CD8-positive, alpha-beta memory T cell (primary cell): ENCODE data around the gene MAPKAPK2. TPM values are rescaled to one million over a fixed set of nuclear protein-coding genes. Genes with fewer than 3 reads are reported as not detected.
A peak's percentile ranks its signal among the peaks of the same experiment; 100 is the strongest.
"Not testable (repeated sequence)": the region's sequence is repeated elsewhere in the genome, so short reads cannot be mapped to it uniquely, and the experiment has no call there.

ENCODE experiments used
- CTCF ChIA-PET: fragments of 350-600 bp; sonication (Branson Sonifier 250); formaldehyde crosslinking; loops from one replicate; lab custom pipeline; 2021; ENCODE audit warnings: antibody characterized with exemption; lab: Charles Lee
- POLR2A ChIA-PET: fragments of 350-600 bp; sonication (Branson Sonifier 250); formaldehyde crosslinking; loops from one replicate; lab custom pipeline; 2021; ENCODE audit warnings: antibody characterized with exemption; lab: Charles Lee
- DNase-seq, 5 donors: peaks; one replicate each; pipeline versions ENCODE4 v3.0.0 to v3.0.0-alpha.2; 2020 to 2022; ENCODE audit warnings: mixed read lengths in 1 of 5
- H3K27ac ChIP-seq: one replicate; pipeline ENCODE4 v1.7.0; 2013; ENCODE audit warnings: low read depth, mild to moderate bottlenecking, low read length, moderate library complexity
- H3K27me3 ChIP-seq: 2 replicates; pipeline ENCODE4 v1.7.0; 2013; ENCODE audit warnings: low read length, mild to moderate bottlenecking; ENCODE audit not compliant: insufficient read depth, poor library complexity, severe bottlenecking
- H3K36me3 ChIP-seq: 2 replicates; pipeline ENCODE4 v1.7.0; 2013; ENCODE audit warnings: mild to moderate bottlenecking, low read length, moderate library complexity; ENCODE audit not compliant: insufficient read depth
- H3K4me1 ChIP-seq: 2 replicates; pipeline ENCODE4 v1.7.0; 2013; ENCODE audit warnings: mild to moderate bottlenecking, low read length, moderate library complexity; ENCODE audit not compliant: insufficient read depth
- H3K4me3 ChIP-seq: 2 replicates; pipeline ENCODE4 v1.7.0; 2013; ENCODE audit warnings: mild to moderate bottlenecking, low read length
- H3K9me3 ChIP-seq: 2 replicates; pipeline ENCODE4 v1.7.0; 2013; ENCODE audit warnings: mild to moderate bottlenecking, low read length
- H3K27ac Mint-ChIP-seq, 8 donors: one replicate each; pipeline ENCODE4 v1.8.0; 2020 to 2021; ENCODE audit warnings: mixed read lengths in 8 of 8, mild to moderate bottlenecking in 6 of 8, inconsistent platforms in 3 of 8, moderate library complexity in 3 of 8
- H3K27me3 Mint-ChIP-seq, 2 donors: one replicate each; pipeline ENCODE4 v1.8.0; 2020 to 2021; ENCODE audit warnings: mixed read lengths in 2 of 2, mild to moderate bottlenecking in 1 of 2, moderate library complexity in 1 of 2
- H3K36me3 Mint-ChIP-seq, 3 donors: one replicate each; pipeline ENCODE4 v1.8.0; 2020 to 2021; ENCODE audit warnings: mixed read lengths in 3 of 3, inconsistent platforms in 1 of 3, mild to moderate bottlenecking in 1 of 3
- H3K4me1 Mint-ChIP-seq, 3 donors: one replicate each; pipeline ENCODE4 v1.8.0; 2020 to 2021; ENCODE audit warnings: mixed read lengths in 3 of 3, inconsistent platforms in 1 of 3, mild to moderate bottlenecking in 1 of 3
- H3K4me3 Mint-ChIP-seq, 7 donors: one replicate each; pipeline ENCODE4 v1.8.0; 2020 to 2021; ENCODE audit warnings: mixed read lengths in 7 of 7, mild to moderate bottlenecking in 6 of 7, moderate library complexity in 4 of 7, inconsistent platforms in 2 of 7
- H3K9me3 Mint-ChIP-seq, 5 donors: one replicate each; pipeline ENCODE4 v1.8.0; 2020 to 2022; ENCODE audit warnings: mixed read lengths in 5 of 5, mild to moderate bottlenecking in 3 of 5, moderate library complexity in 2 of 5, inconsistent platforms in 1 of 5
- polyA plus RNA-seq: library from polyadenylated mRNA; unstranded; fragments of 300-500 nt; fragmentation: Illumina TruSeq; gene quantifications from one replicate; pipeline ENCODE4 v1.2.3, GENCODE V29; 2021
- total RNA-seq, 2 experiments: library from RNA; stranded (reverse); gene quantifications; one replicate each; pipeline ENCODE4 v1.2.3, GENCODE V29; 2021

MAPKAPK2 gene
- total and polyA plus RNA-seq, 3 experiments from 2014 or later: 5.0 to 79.1 (median 78.4) TPM

DNA sequence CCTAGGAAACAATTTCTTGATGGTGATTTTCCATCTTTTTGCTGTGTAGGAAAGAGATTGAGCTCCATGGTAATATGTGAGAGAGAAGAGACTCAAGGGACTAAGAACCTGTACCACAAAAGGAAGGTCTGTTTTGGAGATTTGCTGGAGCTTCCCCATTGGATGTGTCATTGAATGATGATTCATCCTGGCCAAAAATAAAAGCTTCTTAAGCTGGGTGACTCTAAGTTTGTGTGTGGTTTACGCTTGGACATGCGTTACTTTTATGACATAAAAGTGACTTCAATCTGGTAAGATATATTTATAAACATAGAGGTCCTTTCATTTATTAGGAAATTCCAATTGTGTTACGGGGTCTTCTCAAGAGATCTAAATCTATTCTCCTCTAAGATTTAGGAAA, 68.4 kb downstream of the MAPKAPK2 start:
- H3K4me3 Mint-ChIP-seq: no peak overlapping the region
- Histone ChIP-seq H3K27ac (no peak overlapping the region), H3K4me1 (peaks cover 22% of the 10 kb centered on the region), H3K27me3 (no peaks in the 10 kb centered on the region), H3K9me3 (no peaks in the 10 kb centered on the region), H3K36me3 (no peaks in the 10 kb centered on the region), H3K4me3 (no peak overlapping the region)
- H3K27ac Mint-ChIP-seq: peak overlapping the region in 1 of 8 donors; percentile 59
- peaks cover 0 to 5% of the 10 kb centered on the region in 2 donors for H3K27me3 Mint-ChIP-seq
- no peaks in the 10 kb centered on the region for H3K9me3 Mint-ChIP-seq
- CTCF ChIA-PET: interaction anchor here (1.1 kb wide), 1 partner anchor 26 kb away, joined by 4 read pairs; no protein-coding TSS in a partner anchor
- POLR2A ChIA-PET: interaction anchor here (0.8 kb wide), 1 partner anchor 165 kb away, joined by 4 read pairs; no protein-coding TSS in a partner anchor
- DNase-seq: no peak
- H3K36me3 Mint-ChIP-seq: peaks cover 0 to 13% (median 0%) of the 10 kb centered on the region in 3 donors
- H3K4me1 Mint-ChIP-seq: peaks cover 22 to 28% (median 24%) of the 10 kb centered on the region in 3 donors

GRCh38 chr1:206754011-206754410, 69.3 kb downstream of the MAPKAPK2 start:
- Mint-ChIP-seq H3K36me3 (peaks cover 0 to 13% (median 0%) of the 10 kb centered on the region in 3 donors), H3K4me1 (peaks cover 16 to 24% (median 22%) of the 10 kb centered on the region in 3 donors), H3K4me3 (no peak overlapping the region), H3K27ac (peak overlapping the region in 2 of 8 donors; percentile 39 to 75), H3K27me3 (peaks cover 0 to 5% of the 10 kb centered on the region in 2 donors), H3K9me3 (no peaks in the 10 kb centered on the region)
- Histone ChIP-seq H3K27ac (no peak overlapping the region), H3K9me3 (no peaks in the 10 kb centered on the region), H3K4me1 (peaks cover 31% of the 10 kb centered on the region), H3K4me3 (no peak overlapping the region), H3K27me3 (no peaks in the 10 kb centered on the region), H3K36me3 (no peaks in the 10 kb centered on the region)
- ChIA-PET CTCF (no interaction called here), POLR2A (no interaction called here)
- no peak for DNase-seq

DNA sequence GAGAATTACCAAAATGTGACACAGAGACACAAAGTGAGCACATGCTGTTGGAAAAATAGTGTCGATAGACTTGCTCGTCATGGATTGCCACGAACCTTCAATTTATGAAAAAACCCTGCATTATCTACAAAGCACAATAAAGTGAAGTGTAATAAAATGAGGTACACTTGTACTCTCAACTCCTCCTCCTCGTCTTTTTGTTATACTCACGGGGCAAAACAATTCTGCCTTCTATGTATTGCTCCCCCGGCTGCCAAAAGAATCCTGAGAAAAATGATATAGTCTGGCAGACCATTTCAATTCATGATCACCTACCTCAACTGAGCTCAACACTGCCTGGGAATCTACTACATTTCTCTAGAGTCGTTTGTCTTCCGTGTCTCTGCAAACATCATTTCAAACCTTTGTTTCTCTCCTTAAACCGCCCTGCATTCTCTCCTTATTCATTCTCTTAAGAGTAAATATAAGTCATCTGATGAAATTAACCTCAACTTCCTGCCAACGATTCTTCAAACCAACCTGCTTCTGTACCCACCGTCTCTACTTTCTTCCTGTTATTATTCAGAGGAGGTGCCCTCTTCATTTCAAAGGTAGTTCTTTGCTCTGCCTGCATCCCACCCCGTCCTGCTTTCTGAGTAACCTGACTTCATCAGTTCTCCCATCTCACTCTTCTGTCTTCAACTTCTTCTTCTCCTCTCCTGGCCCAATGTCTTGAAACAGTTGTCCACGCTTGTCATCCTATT, 73.0 kb downstream of the MAPKAPK2 start:
- Mint-ChIP-seq H3K27ac (no peak overlapping the region), H3K4me3 (no peak overlapping the region), H3K4me1 (peaks cover 24 to 30% (median 29%) of the 10 kb centered on the region in 3 donors), H3K36me3 (peaks cover 0 to 13% (median 0%) of the 10 kb centered on the region in 3 donors), H3K9me3 (no peaks in the 10 kb centered on the region), H3K27me3 (peaks cover 0 to 5% of the 10 kb centered on the region in 2 donors)
- Histone ChIP-seq H3K9me3 (no peaks in the 10 kb centered on the region), H3K4me3 (peak overlapping the region; percentile 20), H3K4me1 (peaks cover 36% of the 10 kb centered on the region), H3K27ac (no peak overlapping the region), H3K27me3 (no peaks in the 10 kb centered on the region), H3K36me3 (no peaks in the 10 kb centered on the region)
- POLR2A ChIA-PET: interaction anchor here (2.9 kb wide), 1 partner anchor 12 kb away, joined by 13 read pairs; no protein-coding TSS in a partner anchor
- CTCF ChIA-PET: interaction anchor here (1.4 to 5.3 kb wide), 4 partner anchors 10 to 164 kb away, joined by 3 to 28 read pairs (median 4); partner anchors contain the start of gene FCMR
- peak in 2 of 5 donors; percentile 71 to 81 for DNase-seq

- no peaks in the 10 kb centered on the region for H3K9me3 ChIP-seq
- no peaks in the 10 kb centered on the region for H3K27me3 ChIP-seq
- DNase-seq: no peak
- no peak overlapping the region for H3K4me3 Mint-ChIP-seq
- H3K27me3 Mint-ChIP-seq: no peaks in the 10 kb centered on the region
- peaks cover 43% of the 10 kb centered on the region for H3K4me1 ChIP-seq
- H3K36me3 Mint-ChIP-seq: no peaks in the 10 kb centered on the region
- no peaks in the 10 kb centered on the region for H3K9me3 Mint-ChIP-seq
- CTCF ChIA-PET: interaction anchor here (1.0 to 5.3 kb wide), 8 partner anchors 9 to 173 kb away, joined by 3 to 28 read pairs (median 5); partner anchors contain the start of genes IL10 and IL19
- no peak overlapping the region for H3K4me3 ChIP-seq
- POLR2A ChIA-PET: interaction anchor here (0.6 kb wide), 1 partner anchor 15 kb away, joined by 4 read pairs; no protein-coding TSS in a partner anchor
- peaks cover 17 to 36% (median 32%) of the 10 kb centered on the region in 3 donors for H3K4me1 Mint-ChIP-seq
- H3K27ac Mint-ChIP-seq: no peak overlapping the region
- no peak overlapping the region for H3K27ac ChIP-seq
- H3K36me3 ChIP-seq: no peaks in the 10 kb centered on the region
Observed at GRCh38 chr1:206760590-206760989, 75.9 kb downstream of the MAPKAPK2 start.

GRCh38 chr1:206761159-206761768, 76.6 kb downstream of the MAPKAPK2 start:
- Mint-ChIP-seq H3K4me1 (peaks cover 20 to 42% (median 39%) of the 10 kb centered on the region in 3 donors), H3K4me3 (no peak overlapping the region), H3K36me3 (no peaks in the 10 kb centered on the region), H3K27me3 (no peaks in the 10 kb centered on the region), H3K9me3 (no peaks in the 10 kb centered on the region), H3K27ac (peak overlapping the region in 1 of 8 donors; percentile 51)
- no peaks in the 10 kb centered on the region for H3K9me3 ChIP-seq
- H3K27me3 ChIP-seq: no peaks in the 10 kb centered on the region
- H3K36me3 ChIP-seq: no peaks in the 10 kb centered on the region
- no peak for DNase-seq
- POLR2A ChIA-PET: no interaction called here
- CTCF ChIA-PET: interaction anchor here (1.0 to 5.3 kb wide), 7 partner anchors 8 to 172 kb away, joined by 3 to 28 read pairs (median 6); partner anchors contain the start of genes IL10 and IL19
- H3K4me3 ChIP-seq: no peak overlapping the region
- no peak overlapping the region for H3K27ac ChIP-seq
- H3K4me1 ChIP-seq: peaks cover 45% of the 10 kb centered on the region

- POLR2A ChIA-PET, H3K36me3 ChIP-seq, H3K27me3 ChIP-seq, DNase-seq, H3K36me3 Mint-ChIP-seq, H3K4me3 ChIP-seq, H3K27ac ChIP-seq, H3K4me3 Mint-ChIP-seq, H3K27ac Mint-ChIP-seq, H3K27me3 Mint-ChIP-seq, H3K9me3 ChIP-seq, H3K9me3 Mint-ChIP-seq: not testable (repeated sequence)
- H3K4me1 Mint-ChIP-seq: peaks cover 25 to 56% (median 52%) of the 10 kb centered on the region in 3 donors
- H3K4me1 ChIP-seq: peaks cover 43% of the 10 kb centered on the region
- CTCF ChIA-PET: interaction anchor here (0.8 to 2.3 kb wide), 2 partner anchors 28 to 149 kb away, joined by 3 to 6 read pairs; no protein-coding TSS in a partner anchor
Observed at GRCh38 chr1:206762741-206763364, 78.1 kb downstream of the MAPKAPK2 start.

GRCh38 chr1:206765771-206766170, 81.1 kb downstream of the MAPKAPK2 start:
- H3K27me3 ChIP-seq, H3K36me3 Mint-ChIP-seq, DNase-seq, H3K9me3 ChIP-seq, H3K36me3 ChIP-seq, H3K27ac ChIP-seq, H3K27me3 Mint-ChIP-seq, H3K9me3 Mint-ChIP-seq: not testable (repeated sequence)
- CTCF ChIA-PET: interaction anchor here (1.0 to 4.7 kb wide), 11 partner anchors 9 to 146 kb away, joined by 3 to 42 read pairs (median 7); no protein-coding TSS in a partner anchor
- Histone ChIP-seq H3K4me3 (peak overlapping the region; percentile 7), H3K4me1 (peaks cover 55% of the 10 kb centered on the region)
- Mint-ChIP-seq H3K4me3 (peak overlapping the region; percentile 25 to 82 (median 68)), H3K27ac (peak overlapping the region; percentile 21 to 98 (median 85)), H3K4me1 (peaks cover 50 to 78% (median 75%) of the 10 kb centered on the region in 3 donors)
- POLR2A ChIA-PET: interaction anchor here (0.6 to 1.5 kb wide), 6 partner anchors 18 to 160 kb away, joined by 3 to 8 read pairs (median 4); no protein-coding TSS in a partner anchor
